HL-60 (cell line): ENCODE data around the gene PDE11A.

Experiments used
- CTCF ChIP-seq: IDR thresholded peaks from one replicate; pipeline ENCODE4 v1.5.1; 2011; ENCODE audit warnings: low read length, control low read depth, inconsistent platforms; ENCODE audit not compliant: insufficient read depth
- REST ChIP-seq: IDR thresholded peaks from 2 replicates; pipeline ENCODE4 v1.6.1; 2012; ENCODE audit warnings: low read depth; ENCODE audit not compliant: insufficient replicate concordance

DNA sequence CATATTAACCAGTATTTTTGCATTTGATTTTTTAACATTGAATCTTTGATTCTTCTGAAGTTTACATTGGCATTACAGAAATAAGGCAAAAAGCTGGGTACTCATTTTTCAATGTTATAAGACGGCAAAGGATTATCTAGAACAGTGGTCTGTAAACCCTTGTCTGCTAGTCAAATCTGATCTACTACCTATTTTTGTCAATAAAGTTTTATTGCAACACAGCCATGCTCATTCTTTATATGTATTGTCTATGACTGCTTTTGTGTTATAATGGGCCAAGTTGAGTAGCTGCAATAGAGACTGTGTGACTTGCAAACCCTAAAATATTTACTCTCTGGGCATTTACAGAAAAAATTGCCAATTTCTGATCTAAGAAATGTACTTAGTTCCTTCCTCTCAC lies 181.0 kb downstream of the PDE11A start:
- TF ChIP-seq CTCF (no peak), REST (no peak)
